ENCODE data around the gene PKD2L1.

Gene PKD2L1

DNA sequence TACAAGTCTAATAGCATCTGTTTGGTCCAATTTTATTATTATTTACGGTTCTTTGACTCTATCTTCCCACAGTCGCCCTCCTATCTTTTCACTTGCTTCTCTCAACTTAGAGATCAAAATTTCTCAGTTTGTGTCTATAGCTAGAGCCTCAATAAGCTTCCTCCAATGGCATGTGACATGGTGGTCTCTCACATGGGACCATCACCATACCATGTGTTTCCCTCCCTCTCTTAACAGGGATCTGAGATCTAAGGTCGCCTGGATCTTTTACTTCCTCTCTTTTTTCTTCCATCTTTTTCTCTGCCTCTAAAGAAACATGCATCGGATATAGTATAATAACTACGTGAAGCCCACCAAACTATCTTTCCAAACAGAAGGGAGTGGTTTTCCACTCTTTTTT lies 1.8 kb downstream of the PKD2L1 start:
- no peak overlapping the region for H3K4me3 ChIP-seq (ENCODE audit: low read length)
- TF ChIP-seq, protein P1, sequence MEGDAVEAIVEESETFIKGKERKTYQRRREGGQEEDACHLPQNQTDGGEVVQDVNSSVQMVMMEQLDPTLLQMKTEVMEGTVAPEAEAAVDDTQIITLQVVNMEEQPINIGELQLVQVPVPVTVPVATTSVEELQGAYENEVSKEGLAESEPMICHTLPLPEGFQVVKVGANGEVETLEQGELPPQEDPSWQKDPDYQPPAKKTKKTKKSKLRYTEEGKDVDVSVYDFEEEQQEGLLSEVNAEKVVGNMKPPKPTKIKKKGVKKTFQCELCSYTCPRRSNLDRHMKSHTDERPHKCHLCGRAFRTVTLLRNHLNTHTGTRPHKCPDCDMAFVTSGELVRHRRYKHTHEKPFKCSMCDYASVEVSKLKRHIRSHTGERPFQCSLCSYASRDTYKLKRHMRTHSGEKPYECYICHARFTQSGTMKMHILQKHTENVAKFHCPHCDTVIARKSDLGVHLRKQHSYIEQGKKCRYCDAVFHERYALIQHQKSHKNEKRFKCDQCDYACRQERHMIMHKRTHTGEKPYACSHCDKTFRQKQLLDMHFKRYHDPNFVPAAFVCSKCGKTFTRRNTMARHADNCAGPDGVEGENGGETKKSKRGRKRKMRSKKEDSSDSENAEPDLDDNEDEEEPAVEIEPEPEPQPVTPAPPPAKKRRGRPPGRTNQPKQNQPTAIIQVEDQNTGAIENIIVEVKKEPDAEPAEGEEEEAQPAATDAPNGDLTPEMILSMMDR (conservative IDR thresholded peaks at IDR 0.05; ENCODE audit: low read length) = no peak
- DNase-seq (ENCODE audit: low read depth) = no peak

DNA sequence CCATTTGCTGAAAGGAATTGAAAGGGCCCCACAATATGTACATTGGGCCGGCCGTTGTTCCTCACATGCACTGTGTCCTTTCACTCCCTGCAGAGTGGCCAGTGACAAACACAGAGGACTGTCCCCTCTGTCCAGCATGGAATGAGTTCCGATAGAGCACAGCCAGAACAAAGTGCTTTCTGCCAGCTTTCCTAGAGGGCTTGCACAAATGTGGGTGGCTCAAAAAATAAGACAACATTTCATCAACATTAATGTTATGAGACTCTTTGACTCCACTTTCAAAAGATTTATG lies 2.4 kb downstream of the PKD2L1 start:
- DNase-seq (ENCODE audit: low read depth) = no peak
- TF ChIP-seq, protein P1 (conservative IDR thresholded peaks at IDR 0.05; ENCODE audit: low read length) = no peak

GRCh38 chr10:100327007-100327717 lies 2.9 kb downstream of the PKD2L1 start:
- DNase-seq (ENCODE audit: low read depth) = peak; percentile 47
- no peak overlapping the region for H3K4me3 ChIP-seq (ENCODE audit: low read length)
- TF ChIP-seq, protein P1 (conservative IDR thresholded peaks at IDR 0.05; ENCODE audit: low read length) = no peak

More for the DNA sequence above, 2.4 kb downstream of the PKD2L1 start:
- H3K4me3 ChIP-seq (ENCODE audit: low read length) = no peak overlapping the region

DNA sequence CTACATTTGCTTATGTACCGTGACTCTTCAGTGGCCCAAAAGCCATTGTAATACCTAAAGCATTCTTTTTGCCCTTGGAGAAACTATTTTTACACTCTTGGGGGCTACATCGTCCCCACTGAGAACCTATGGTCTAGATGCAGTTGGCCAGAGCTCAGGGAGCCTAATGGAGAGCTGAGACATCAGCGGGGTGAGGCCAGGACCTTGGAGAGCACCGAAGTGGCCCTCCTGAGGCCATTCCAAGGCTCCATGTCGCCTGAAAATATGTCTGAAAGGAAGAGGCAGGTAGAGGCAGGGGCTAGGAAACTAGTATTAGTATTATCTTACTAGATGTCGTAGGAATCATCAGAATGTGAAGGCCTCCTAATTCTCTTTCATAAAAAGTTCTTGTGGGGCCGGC lies 4.9 kb downstream of the PKD2L1 start:
- DNase-seq (ENCODE audit: low read depth) = no peak
- H3K4me3 ChIP-seq (ENCODE audit: low read length) = no peak overlapping the region
- TF ChIP-seq, protein P1 (conservative IDR thresholded peaks at IDR 0.05; ENCODE audit: low read length) = no peak

DNA sequence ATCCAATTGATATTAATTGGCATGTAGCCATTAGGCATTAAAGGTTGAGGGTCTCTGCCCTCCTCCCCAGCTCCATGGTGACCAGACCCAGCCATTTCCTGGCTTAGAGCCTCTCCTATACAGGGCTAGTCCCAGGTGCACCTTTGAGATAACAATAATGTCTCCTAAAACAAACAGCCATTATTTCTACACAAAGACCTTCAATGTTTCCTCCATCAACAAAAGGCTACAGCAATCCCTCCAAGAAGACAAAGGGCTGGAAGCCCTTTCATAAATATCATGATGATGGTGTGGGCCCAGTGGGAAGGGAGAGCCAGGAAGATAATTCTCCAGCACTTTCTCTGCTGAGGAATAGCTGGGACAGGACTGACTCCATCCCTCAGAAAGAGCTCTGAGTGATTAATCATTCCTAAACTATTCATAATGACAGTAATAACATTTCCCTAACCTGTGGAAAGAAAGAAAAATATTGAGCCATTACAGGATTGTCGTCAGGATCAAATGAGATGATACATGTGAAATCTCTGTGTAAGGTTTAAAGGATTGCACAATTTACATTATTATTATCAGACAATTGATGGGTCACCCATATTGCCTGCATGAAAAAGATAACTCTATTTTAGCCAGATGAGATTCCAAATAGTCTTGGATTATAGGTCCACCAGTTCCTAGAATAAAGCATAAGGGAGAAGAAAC lies 10.2 kb downstream of the PKD2L1 start:
- no peak for DNase-seq (ENCODE audit: low read depth)
- TF ChIP-seq, protein P1 (conservative IDR thresholded peaks at IDR 0.05; ENCODE audit: low read length) = no peak
- H3K4me3 ChIP-seq (ENCODE audit: low read length) = no peak overlapping the region

GRCh38 chr10:100318207-100318606 lies 11.8 kb downstream of the PKD2L1 start:
- H3K4me3 ChIP-seq (ENCODE audit: low read length) = no peak overlapping the region
- TF ChIP-seq, protein P1 (conservative IDR thresholded peaks at IDR 0.05; ENCODE audit: low read length) = no peak
- no peak for DNase-seq (ENCODE audit: low read depth)

- no peak overlapping the region for H3K4me3 ChIP-seq (ENCODE audit: low read length)
- no peak for DNase-seq (ENCODE audit: low read depth)
- TF ChIP-seq, protein P1 (conservative IDR thresholded peaks at IDR 0.05; ENCODE audit: low read length) = no peak
Observed at GRCh38 chr10:100315615-100316014, 14.4 kb downstream of the PKD2L1 start.
